ENCODE data around the gene CHPF. TPM values are rescaled to one million over a fixed set of nuclear protein-coding genes. Genes with fewer than 3 reads are reported as not detected.

Gene CHPF
- polyA plus RNA-seq, 4 donors = 8.7 to 96.1 (median 50.4) TPM

GRCh38 chr2:219570924-219571310, 27.3 kb upstream of the CHPF start:
- Histone ChIP-seq H3K27me3 (ENCODE audit: control insufficient read depth in 3 of 3, insufficient read depth in 3 of 3, low read length in 3 of 3) (peaks cover 0 to 5% (median 3%) of the 10 kb centered on the region in 3 donors), H3K36me3 (ENCODE audit: control insufficient read depth in 3 of 3, insufficient read depth in 2 of 3, low read depth in 1 of 3, low read length in 3 of 3) (peaks cover 0 to 29% (median 0%) of the 10 kb centered on the region in 3 donors), H3K9me3 (ENCODE audit: control insufficient read depth in 2 of 2, insufficient read depth in 1 of 2, low read depth in 1 of 2, low read length in 1 of 2) (no peaks in the 10 kb centered on the region), H3K27ac (ENCODE audit: low read depth in 1 of 3, low read length in 2 of 3) (peak overlapping the region in 2 of 3 donors; percentile 57 to 81), H3K4me3 (ENCODE audit: low read depth in 1 of 3, low read length in 3 of 3) (peak overlapping the region; percentile 38 to 57 (median 54)), H3K4me1 (ENCODE audit: control insufficient read depth in 3 of 3, insufficient read depth in 2 of 3, low read depth in 1 of 3, low read length in 2 of 3) (peaks cover 0 to 15% (median 0%) of the 10 kb centered on the region in 3 donors)
- WGBS, 3 donors = 0 to 2% (median 2%) methylated on average over 18 to 55 of the region's 55 CpGs
- peak in 1 of 2 donors; percentile 70 for DNase-seq
- FAIRE-seq = no peak

DNA sequence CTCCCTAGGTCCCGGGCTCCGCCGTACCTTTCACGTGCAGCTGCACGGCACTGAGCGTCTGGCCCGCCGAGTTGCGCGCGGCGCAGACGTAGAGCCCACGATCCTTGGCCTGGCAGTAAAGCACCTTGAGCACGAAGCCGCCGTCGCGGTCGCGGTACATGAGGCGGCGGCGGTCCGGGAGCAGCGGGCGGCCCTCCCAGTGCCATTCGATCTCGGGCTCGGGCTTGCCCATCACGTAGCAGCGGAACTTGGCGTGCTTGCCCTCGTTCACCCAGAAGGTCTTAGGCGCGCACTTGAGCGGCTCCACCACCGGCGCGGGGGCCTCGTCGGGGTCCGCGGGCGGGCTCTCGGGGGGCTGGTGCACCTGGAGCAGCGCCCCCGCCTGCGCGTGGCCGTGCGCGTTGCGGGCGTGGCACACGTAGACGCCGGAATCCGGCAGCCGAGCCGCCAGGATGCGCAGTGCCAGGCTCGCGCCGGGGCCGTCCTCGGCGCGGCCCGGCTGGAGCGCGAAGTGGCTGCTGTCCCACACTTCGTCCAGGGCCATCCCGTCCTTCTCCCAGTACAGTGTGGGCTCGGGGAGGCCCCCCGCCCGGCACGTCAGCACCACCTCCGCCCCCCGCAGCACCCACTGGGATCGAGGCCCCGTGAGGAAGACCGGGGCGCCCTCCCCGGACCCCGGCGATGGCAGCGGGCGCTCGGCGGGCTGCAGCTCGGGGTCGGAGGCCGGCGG, 26.8 kb upstream of the CHPF start:
- H3K27ac ChIP-seq (ENCODE audit: low read depth in 1 of 3, low read length in 2 of 3) = peak overlapping the region in 2 of 3 donors; percentile 28 to 57
- peaks cover 0 to 29% (median 0%) of the 10 kb centered on the region in 3 donors for H3K36me3 ChIP-seq (ENCODE audit: control insufficient read depth in 3 of 3, insufficient read depth in 2 of 3, low read depth in 1 of 3, low read length in 3 of 3)
- DNase-seq (peak in 1 of 2 donors; percentile 72), FAIRE-seq (no peak)
- peaks cover 0 to 15% (median 0%) of the 10 kb centered on the region in 3 donors for H3K4me1 ChIP-seq (ENCODE audit: control insufficient read depth in 3 of 3, insufficient read depth in 2 of 3, low read depth in 1 of 3, low read length in 2 of 3)
- H3K27me3 ChIP-seq (ENCODE audit: control insufficient read depth in 3 of 3, insufficient read depth in 3 of 3, low read length in 3 of 3) = peaks cover 0 to 5% (median 0%) of the 10 kb centered on the region in 3 donors
- WGBS, 3 donors = 15 to 19% (median 17%) methylated on average over 57 to 95 of the region's 95 CpGs
- H3K4me3 ChIP-seq (ENCODE audit: low read depth in 1 of 3, low read length in 3 of 3) = peak overlapping the region; percentile 38 to 57 (median 54)
- no peaks in the 10 kb centered on the region for H3K9me3 ChIP-seq (ENCODE audit: control insufficient read depth in 2 of 2, insufficient read depth in 1 of 2, low read depth in 1 of 2, low read length in 1 of 2)

DNA sequence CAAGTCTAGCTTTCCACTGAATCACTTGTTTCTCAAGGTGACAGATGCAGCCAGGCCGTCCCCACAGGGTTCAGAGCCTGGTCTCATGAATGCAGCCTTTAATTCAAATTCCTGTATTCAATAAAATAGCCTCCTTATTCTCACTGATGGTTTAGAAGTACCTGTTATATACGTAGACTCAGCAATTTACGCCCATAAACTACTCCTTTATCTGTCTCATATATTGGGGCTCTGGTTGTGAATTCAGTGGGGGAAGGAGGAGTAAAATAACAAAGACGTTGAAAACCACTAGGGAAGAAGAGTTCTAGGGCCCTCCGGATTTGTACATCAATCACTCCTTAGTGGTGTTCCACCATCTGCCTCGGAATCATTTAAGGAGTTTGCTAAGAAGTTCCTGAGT, 26.0 kb upstream of the CHPF start:
- no peak overlapping the region for H3K27ac ChIP-seq (ENCODE audit: low read depth in 1 of 3, low read length in 2 of 3)
- H3K9me3 ChIP-seq (ENCODE audit: control insufficient read depth in 2 of 2, insufficient read depth in 1 of 2, low read depth in 1 of 2, low read length in 1 of 2) = no peaks in the 10 kb centered on the region
- H3K36me3 ChIP-seq (ENCODE audit: control insufficient read depth in 3 of 3, insufficient read depth in 2 of 3, low read depth in 1 of 3, low read length in 3 of 3) = peaks cover 0 to 37% (median 0%) of the 10 kb centered on the region in 3 donors
- FAIRE-seq (no peak), DNase-seq (no peak)
- WGBS, 3 donors = 85 to 89% (median 86%) methylated on average over 6 of the region's 6 CpGs
- peaks cover 0 to 3% (median 0%) of the 10 kb centered on the region in 3 donors for H3K27me3 ChIP-seq (ENCODE audit: control insufficient read depth in 3 of 3, insufficient read depth in 3 of 3, low read length in 3 of 3)
- peak overlapping the region in 1 of 3 donors; percentile 57 for H3K4me3 ChIP-seq (ENCODE audit: low read depth in 1 of 3, low read length in 3 of 3)
- H3K4me1 ChIP-seq (ENCODE audit: control insufficient read depth in 3 of 3, insufficient read depth in 2 of 3, low read depth in 1 of 3, low read length in 2 of 3) = peaks cover 0 to 15% (median 0%) of the 10 kb centered on the region in 3 donors

DNA sequence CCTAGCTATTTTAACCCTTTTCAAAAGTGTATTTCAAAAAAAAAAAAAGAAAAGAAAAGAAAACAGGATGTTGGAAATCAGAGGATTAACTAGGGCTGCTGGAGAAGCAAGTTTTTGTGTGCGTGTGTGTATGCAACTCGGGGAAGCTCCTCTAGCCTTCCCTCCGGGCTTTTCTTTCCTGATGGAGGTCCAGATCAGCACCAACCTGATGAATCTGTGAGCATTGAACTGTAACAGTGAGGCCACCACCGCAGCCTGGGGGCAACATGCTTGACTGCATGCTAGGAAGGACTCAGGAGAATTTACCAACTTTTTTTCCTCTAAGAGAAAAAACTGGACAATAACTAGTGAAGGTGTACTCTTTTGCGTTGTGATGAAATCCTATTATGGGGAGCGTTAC, 25.4 kb upstream of the CHPF start:
- Histone ChIP-seq H3K9me3 (ENCODE audit: control insufficient read depth in 2 of 2, insufficient read depth in 1 of 2, low read depth in 1 of 2, low read length in 1 of 2) (no peaks in the 10 kb centered on the region), H3K36me3 (ENCODE audit: control insufficient read depth in 3 of 3, insufficient read depth in 2 of 3, low read depth in 1 of 3, low read length in 3 of 3) (peaks cover 0 to 41% (median 0%) of the 10 kb centered on the region in 3 donors), H3K4me3 (ENCODE audit: low read depth in 1 of 3, low read length in 3 of 3) (no peak overlapping the region), H3K4me1 (ENCODE audit: control insufficient read depth in 3 of 3, insufficient read depth in 2 of 3, low read depth in 1 of 3, low read length in 2 of 3) (peaks cover 0 to 15% (median 0%) of the 10 kb centered on the region in 3 donors), H3K27ac (ENCODE audit: low read depth in 1 of 3, low read length in 2 of 3) (no peak overlapping the region), H3K27me3 (ENCODE audit: control insufficient read depth in 3 of 3, insufficient read depth in 3 of 3, low read length in 3 of 3) (peaks cover 0 to 3% (median 0%) of the 10 kb centered on the region in 3 donors)
- 93 to 94% (median 93%) methylated on average over 6 of the region's 6 CpGs for WGBS, 3 donors
- FAIRE-seq (no peak), DNase-seq (no peak)

DNA sequence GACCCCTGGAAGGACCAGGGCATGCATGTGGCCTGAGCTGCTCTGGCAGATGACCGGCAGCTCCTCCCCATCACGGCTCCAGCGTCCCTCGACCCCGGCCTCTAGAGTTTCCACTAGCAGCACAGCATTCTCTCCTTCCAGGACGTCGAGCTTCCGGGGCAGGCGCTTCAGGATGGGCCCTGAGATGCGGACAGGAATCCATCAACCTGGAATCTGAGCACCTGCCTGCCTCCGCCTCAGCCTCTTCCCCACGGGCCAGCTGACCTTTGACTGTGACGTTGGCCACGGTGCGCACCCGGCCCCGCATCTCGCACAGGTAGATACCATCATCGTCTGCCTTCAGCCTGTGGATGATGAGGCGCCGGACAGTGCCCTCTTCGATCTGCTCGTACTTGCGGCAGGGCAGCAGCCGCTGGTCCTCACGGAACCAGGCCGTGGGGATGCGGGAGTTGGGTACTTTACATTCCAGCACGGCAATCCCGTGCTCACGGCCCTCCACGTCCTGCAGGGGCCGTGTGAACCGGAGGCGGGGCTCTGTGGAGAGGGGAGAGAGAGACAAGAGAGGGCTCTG, 24.3 kb upstream of the CHPF start:
- Histone ChIP-seq H3K9me3 (ENCODE audit: control insufficient read depth in 2 of 2, insufficient read depth in 1 of 2, low read depth in 1 of 2, low read length in 1 of 2) (no peaks in the 10 kb centered on the region), H3K36me3 (ENCODE audit: control insufficient read depth in 3 of 3, insufficient read depth in 2 of 3, low read depth in 1 of 3, low read length in 3 of 3) (peaks cover 0 to 53% (median 0%) of the 10 kb centered on the region in 3 donors), H3K4me1 (ENCODE audit: control insufficient read depth in 3 of 3, insufficient read depth in 2 of 3, low read depth in 1 of 3, low read length in 2 of 3) (peaks cover 0 to 15% (median 0%) of the 10 kb centered on the region in 3 donors), H3K27me3 (ENCODE audit: control insufficient read depth in 3 of 3, insufficient read depth in 3 of 3, low read length in 3 of 3) (peaks cover 0 to 3% (median 0%) of the 10 kb centered on the region in 3 donors), H3K4me3 (ENCODE audit: low read depth in 1 of 3, low read length in 3 of 3) (no peak overlapping the region), H3K27ac (ENCODE audit: low read depth in 1 of 3, low read length in 2 of 3) (no peak overlapping the region)
- no peak for DNase-seq
- WGBS, 3 donors = 91 to 94% (median 92%) methylated on average over 35 of the region's 35 CpGs
- no peak for FAIRE-seq

DNA sequence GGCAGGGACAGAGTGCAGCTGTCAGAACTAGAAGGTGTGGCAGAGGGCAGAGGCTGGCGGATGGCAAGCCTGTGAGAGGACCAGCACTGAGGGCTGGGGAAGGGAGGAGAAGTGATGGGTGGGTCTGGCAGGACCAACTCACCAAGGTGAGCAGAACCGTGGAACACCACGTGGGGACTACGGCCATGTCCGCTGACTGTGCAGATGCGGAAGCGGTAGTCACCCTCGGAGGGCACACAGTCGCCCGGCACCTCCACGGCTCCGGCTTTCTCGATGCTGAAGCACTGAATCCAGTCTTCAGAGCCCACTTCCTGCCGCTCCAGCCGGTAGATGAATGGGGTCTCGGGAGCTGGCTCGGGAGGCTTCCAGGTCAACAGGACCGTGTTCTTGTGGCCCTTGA, 23.5 kb upstream of the CHPF start:
- H3K4me3 ChIP-seq (ENCODE audit: low read depth in 1 of 3, low read length in 3 of 3) = no peak overlapping the region
- no peak for FAIRE-seq

GRCh38 chr2:219566640-219567039, 23.0 kb upstream of the CHPF start:
- FAIRE-seq = no peak
- Histone ChIP-seq H3K9me3 (ENCODE audit: control insufficient read depth in 2 of 2, insufficient read depth in 1 of 2, low read depth in 1 of 2, low read length in 1 of 2) (no peaks in the 10 kb centered on the region), H3K27me3 (ENCODE audit: control insufficient read depth in 3 of 3, insufficient read depth in 3 of 3, low read length in 3 of 3) (peaks cover 0 to 3% (median 0%) of the 10 kb centered on the region in 3 donors), H3K36me3 (ENCODE audit: control insufficient read depth in 3 of 3, insufficient read depth in 2 of 3, low read depth in 1 of 3, low read length in 3 of 3) (peaks cover 0 to 65% (median 0%) of the 10 kb centered on the region in 3 donors), H3K4me3 (ENCODE audit: low read depth in 1 of 3, low read length in 3 of 3) (no peak overlapping the region), H3K27ac (ENCODE audit: low read depth in 1 of 3, low read length in 2 of 3) (no peak overlapping the region), H3K4me1 (ENCODE audit: control insufficient read depth in 3 of 3, insufficient read depth in 2 of 3, low read depth in 1 of 3, low read length in 2 of 3) (peaks cover 0 to 8% (median 0%) of the 10 kb centered on the region in 3 donors)
- no peak for DNase-seq
- 88 to 89% (median 88%) methylated on average over 11 of the region's 11 CpGs for WGBS, 3 donors

More for the DNA sequence above, 23.5 kb upstream of the CHPF start:
- peaks cover 0 to 60% (median 0%) of the 10 kb centered on the region in 3 donors for H3K36me3 ChIP-seq (ENCODE audit: control insufficient read depth in 3 of 3, insufficient read depth in 2 of 3, low read depth in 1 of 3, low read length in 3 of 3)
- 92 to 94% (median 94%) methylated on average over 18 of the region's 18 CpGs for WGBS, 3 donors
- H3K27ac ChIP-seq (ENCODE audit: low read depth in 1 of 3, low read length in 2 of 3) = no peak overlapping the region
- peaks cover 0 to 3% (median 0%) of the 10 kb centered on the region in 3 donors for H3K27me3 ChIP-seq (ENCODE audit: control insufficient read depth in 3 of 3, insufficient read depth in 3 of 3, low read length in 3 of 3)
- peaks cover 0 to 12% (median 0%) of the 10 kb centered on the region in 3 donors for H3K4me1 ChIP-seq (ENCODE audit: control insufficient read depth in 3 of 3, insufficient read depth in 2 of 3, low read depth in 1 of 3, low read length in 2 of 3)
- no peak for DNase-seq
- H3K9me3 ChIP-seq (ENCODE audit: control insufficient read depth in 2 of 2, insufficient read depth in 1 of 2, low read depth in 1 of 2, low read length in 1 of 2) = no peaks in the 10 kb centered on the region

Measured in small intestine (tissue), 7 donors.